AML-193 (cell line): Measurements from ENCODE around the gene RUBCN.

Source experiments
- DNase-seq, 2 experiments: peaks; one replicate each; lab custom pipeline; 2025; lab: John Stamatoyannopoulos, UW

RUBCN gene

GRCh38 chr3:197736491-197737318, at the start of gene RUBCN:
Gene RUBCN, minus strand, starts transcription at chr3:197736904. Its CDS starts 185 bp downstream, at chr3:197736719.
- peak; percentile 97 to 99 for DNase-seq

DNA sequence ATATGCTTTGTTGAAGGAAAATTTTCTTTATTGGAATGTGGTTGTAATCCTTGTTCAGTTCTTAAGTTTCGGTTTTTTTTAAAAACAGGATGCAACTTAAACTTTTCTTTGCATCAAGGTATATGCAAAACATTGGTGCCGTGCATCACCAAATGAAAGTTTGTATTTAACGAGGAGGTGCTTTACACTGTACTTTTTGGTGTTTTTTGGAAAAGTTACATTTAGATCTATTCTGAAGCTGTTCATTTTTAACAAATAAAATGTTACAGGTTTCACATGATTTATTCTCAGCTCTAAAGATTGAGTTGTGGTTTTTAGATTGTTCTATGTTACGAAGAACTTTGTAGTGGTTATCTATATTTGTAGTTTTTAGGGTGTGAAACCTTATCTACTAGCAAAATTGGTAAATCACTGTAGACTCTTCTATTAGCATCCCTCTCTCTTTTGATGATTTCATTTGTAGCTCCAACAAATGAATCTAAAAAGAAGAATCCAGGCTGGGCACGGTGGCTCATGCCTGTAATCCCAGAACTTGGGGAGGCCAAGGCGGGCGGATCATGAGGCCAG, 47.4 kb upstream of the RUBCN start:
- no peak for DNase-seq

DNA sequence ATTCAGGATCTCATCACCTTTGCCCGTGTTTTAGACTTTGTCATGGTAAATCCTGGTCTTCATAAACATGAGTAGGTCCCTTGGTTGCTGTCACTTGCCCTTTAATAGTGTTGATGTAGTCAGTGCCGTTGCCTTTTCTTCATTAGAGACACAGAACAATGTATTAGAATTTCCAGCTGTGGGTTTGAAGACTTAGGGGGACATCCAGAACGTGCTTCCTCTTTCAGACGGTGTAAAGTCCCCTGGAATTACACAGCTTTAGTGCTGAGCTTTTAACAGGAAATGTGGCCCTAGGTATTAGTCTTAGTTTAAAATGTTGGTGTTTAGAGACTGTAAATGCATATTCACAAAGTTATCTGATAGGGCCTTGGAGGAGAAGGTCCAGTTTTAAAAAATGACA, 45.5 kb upstream of the RUBCN start:
- no peak for DNase-seq

- no peak for DNase-seq
These were observed 38.6 kb upstream of the RUBCN start for GRCh38 chr3:197775317-197775716.

DNA sequence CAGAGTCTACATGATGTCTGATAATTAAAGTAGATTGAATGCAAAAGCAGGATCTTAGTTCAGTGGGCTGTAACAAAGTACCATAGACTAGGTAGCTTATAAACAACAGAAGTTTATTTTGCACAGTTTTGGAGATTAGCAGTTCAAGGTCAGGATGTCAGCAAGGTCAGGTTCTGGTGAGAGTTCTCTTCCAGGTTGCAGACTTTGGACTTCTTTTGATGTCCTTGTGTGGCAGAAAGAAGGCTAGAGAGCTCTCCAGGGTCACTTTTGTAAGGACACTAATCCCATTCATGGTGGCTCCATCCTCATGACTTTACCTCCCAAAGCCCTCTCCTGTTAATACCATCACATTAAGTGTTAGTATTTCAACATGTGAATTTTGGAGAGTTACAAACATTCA, 25.1 kb upstream of the RUBCN start:
- no peak for DNase-seq

- no peak for DNase-seq
These were observed 21.8 kb upstream of the RUBCN start for GRCh38 chr3:197758512-197758911.

DNA sequence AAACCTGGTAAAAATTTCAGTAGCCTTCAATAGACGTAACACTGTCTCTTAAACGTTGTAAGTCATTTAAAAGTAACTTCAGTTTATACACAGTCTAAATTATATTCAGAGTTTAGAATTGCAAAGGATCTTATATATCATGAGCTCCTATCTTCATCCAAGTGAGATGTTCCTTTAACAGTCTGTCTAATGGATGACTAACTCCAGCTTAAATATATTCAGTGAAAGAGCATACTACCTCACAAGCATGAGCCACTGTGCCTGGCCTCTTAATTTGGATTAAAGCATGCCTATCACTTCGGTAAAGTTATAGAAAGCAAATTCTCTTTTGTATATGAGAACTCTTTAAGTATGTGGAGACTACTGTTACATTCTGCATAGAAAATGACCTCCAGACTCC, 20.0 kb upstream of the RUBCN start:
- DNase-seq = no peak

GRCh38 chr3:197753263-197753662, 16.6 kb upstream of the RUBCN start:
- DNase-seq = peak; percentile 32 to 58

- DNase-seq = no peak
These were observed 15.4 kb upstream of the RUBCN start for GRCh38 chr3:197752107-197752506.

- peak; percentile 64 to 73 for DNase-seq
These were observed 14.4 kb upstream of the RUBCN start for GRCh38 chr3:197750858-197751737.

DNA sequence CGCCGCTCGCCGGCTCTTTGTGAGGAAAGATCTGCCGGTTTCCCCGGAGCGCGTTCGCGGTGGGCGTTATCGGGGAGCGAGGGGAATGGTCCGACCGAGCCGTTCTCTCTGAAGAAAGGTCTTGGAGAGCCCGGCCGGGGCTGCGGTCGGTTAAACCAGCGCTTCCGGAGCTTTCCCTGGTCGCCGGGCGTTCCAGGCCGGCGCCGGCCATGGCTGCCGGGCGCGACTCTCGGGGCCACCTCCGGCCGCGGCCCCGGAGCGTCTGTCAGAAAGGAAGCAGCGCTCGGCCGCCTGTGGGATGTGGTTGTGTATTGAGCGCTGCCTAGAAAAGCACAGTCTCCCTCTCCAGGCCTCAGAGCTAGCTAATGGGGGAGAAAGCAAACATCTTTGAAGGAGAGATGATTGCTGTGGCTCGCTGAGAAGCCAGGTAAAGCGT, 13.7 kb upstream of the RUBCN start:
- peak; percentile 44 to 48 for DNase-seq

DNA sequence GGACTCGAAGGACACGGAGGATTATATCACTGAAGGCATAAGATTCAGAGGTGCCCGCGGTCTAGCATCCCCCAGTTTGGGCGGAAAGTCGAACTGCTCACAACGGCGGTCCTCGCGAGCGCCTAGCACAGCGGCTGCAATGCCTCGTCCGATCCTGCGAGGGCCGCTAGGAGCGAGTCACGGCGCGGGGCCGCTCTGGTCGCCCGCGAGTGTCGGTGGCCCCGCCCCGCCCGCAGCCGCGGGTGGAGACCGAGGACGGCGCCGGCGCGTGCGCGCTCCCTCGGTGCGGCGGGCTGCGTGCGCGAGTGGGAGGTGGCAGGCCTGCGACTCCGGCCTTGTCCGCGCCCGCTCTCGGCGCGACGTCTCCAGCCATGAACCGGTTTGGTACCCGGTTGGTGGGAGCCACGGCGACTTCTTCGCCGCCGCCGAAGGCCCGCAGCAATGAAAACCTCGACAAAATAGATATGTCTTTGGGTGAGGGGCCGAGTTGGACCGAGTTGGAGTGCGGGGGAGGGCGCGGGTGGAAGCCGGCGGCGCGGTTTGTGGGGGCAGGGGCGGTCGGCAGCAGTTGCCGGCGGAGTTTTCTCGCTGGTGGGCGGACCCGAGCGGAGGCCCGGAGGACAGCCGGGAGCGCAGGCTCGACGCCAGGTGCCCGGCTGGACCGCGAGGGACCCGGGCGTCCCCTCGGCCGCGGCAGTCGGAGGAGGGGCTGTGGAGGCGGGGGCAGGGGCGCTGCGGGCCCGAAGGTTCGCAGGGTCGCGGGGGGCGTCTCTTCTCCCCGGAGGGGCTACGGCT, 13.1 kb upstream of the RUBCN start, which contains the start of gene FYTTD1:
Gene FYTTD1, plus strand, starts transcription at position 283 of the 795 bp plus-strand sequence. Its CDS starts 89 bp downstream, at position 372.
- DNase-seq = peak; percentile 85 to 91

GRCh38 chr3:197749315-197749600, 12.6 kb upstream of the RUBCN start:
- DNase-seq = peak; percentile 66 to 67

DNA sequence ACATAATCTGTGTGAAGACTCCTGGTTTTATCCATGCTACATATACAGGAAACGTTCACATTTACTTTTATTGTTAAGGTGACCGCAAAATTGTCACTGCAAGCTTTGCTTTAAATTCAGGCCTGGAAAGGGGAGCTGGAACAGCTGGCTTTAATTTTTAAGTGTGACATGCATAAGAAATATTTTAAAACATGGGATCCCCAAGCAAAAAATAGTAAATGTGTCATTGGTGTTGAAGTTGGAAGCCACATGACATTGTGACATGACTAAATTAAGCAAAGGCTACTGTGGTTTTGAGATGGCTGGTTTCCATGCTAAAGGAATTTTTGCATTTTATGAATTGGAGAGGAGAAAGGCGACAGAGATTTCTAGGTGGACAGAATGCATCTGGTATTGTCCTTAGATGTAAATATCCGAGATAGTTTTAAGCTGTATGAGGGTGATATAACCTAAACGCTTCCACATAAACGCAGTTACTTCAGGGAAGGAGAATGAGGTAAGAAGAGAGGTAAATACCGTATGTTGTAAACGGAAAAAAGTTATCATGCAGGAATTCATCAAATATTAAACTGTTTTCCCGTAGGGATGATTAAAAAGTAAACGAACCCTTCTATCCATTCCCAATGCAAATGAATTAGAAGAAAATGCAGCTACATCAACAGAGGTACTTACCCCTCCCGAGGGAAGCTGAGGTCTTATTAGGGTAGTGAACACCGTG, 12.1 kb upstream of the RUBCN start:
- peak; percentile 43 to 58 for DNase-seq

- peak in 1 of 2 experiments; percentile 24 for DNase-seq
These were observed 10.1 kb upstream of the RUBCN start for GRCh38 chr3:197746801-197747237.

DNA sequence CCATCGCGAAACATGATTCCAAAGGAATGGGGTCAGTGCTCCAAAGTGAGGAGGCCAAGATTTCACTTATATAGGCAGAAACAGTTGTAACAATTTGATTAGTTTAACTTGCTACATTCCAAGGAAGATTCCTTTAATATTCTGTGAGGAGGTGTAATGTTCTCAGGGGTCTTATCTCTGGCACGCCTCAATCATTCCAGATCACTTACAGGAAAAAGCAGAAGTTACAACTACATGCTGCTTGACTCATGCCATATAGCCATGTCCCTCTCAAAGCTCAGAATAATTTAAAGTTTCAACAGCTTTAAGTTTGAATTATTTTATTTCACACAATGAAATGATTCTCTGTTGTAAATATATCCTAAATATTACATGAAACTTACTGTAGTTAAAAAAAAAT, 9.5 kb upstream of the RUBCN start:
- no peak for DNase-seq

- DNase-seq = no peak
These were observed 6.1 kb upstream of the RUBCN start for GRCh38 chr3:197742787-197743186.

- no peak for DNase-seq
These were observed 1.2 kb upstream of the RUBCN start for GRCh38 chr3:197737749-197738462.

- DNase-seq = no peak
These were observed 580 bp upstream of the RUBCN start for GRCh38 chr3:197737319-197737649.

GRCh38 chr3:197736010-197736490, 654 bp downstream of the RUBCN start:
- DNase-seq = peak in 1 of 2 experiments; percentile 25
